K562 (cell line): Measurements from ENCODE around the gene CELA1. TPM values are rescaled to one million over a fixed set of nuclear protein-coding genes. Genes with fewer than 3 reads are reported as not detected.

Source experiments
- ADNP ChIP-seq: fragments of 200-800 bp; sonication (Bioruptor generic); IDR thresholded peaks from 2 replicates; pipeline ENCODE4 v1.6.1; 2016; ENCODE audit warnings: missing genetic modification characterization, missing compliant biosample characterization
- BCOR ChIP-seq: fragments of 450-650 bp; IDR thresholded peaks from 2 replicates; pipeline ENCODE4 v1.6.1; 2016
- BDP1 ChIP-seq: IDR thresholded peaks from 3 replicates; pipeline ENCODE4 v1.6.1; 2011; ENCODE audit not compliant: insufficient read length, insufficient read depth
- BRD9 ChIP-seq: fragments of 450-650 bp; IDR thresholded peaks from 2 replicates; pipeline ENCODE4 v1.6.1; 2018; ENCODE audit warnings: low read depth; ENCODE audit not compliant: partially characterized antibody
- CBX5 ChIP-seq: IDR thresholded peaks from 2 replicates; pipeline ENCODE4 v1.6.1; 2014; ENCODE audit warnings: low read depth, borderline replicate concordance
- DACH1 ChIP-seq: fragments of 450-650 bp; IDR thresholded peaks from 2 replicates; pipeline ENCODE4 v1.6.1; 2018; ENCODE audit not compliant: partially characterized antibody
- EP400 ChIP-seq: fragments of 450-650 bp; IDR thresholded peaks from 2 replicates; pipeline ENCODE4 v1.6.1; 2017; ENCODE audit warnings: antibody characterized with exemption, mild to moderate bottlenecking, moderate library complexity
- FOSL1 ChIP-seq: fragments of 200-800 bp; sonication (Bioruptor generic); conservative IDR thresholded peaks from 2 replicates; pipeline ENCODE4 v1.6.1; 2016; ENCODE audit warnings: missing genetic modification characterization, missing compliant biosample characterization
- FOXJ3 ChIP-seq: sonication (generic); formaldehyde crosslinking; IDR thresholded peaks from 2 replicates; pipeline ENCODE4 v1.4.0; 2020; ENCODE audit warnings: mild to moderate bottlenecking, missing genetic modification reagents
- GTF2E2 ChIP-seq: fragments of 200-800 bp; sonication (Bioruptor generic); IDR thresholded peaks from 2 replicates; pipeline ENCODE4 v1.6.1; 2016; ENCODE audit warnings: missing genetic modification characterization, missing compliant biosample characterization
- HDAC2 ChIP-seq: fragments of 450-650 bp; IDR thresholded peaks from 2 replicates; pipeline ENCODE4 v1.6.1; 2016; ENCODE audit warnings: mild to moderate bottlenecking
- KDM1A ChIP-seq, 2 experiments: fragments of 450-650 bp; IDR thresholded peaks; 2 replicates each; pipeline ENCODE4 v1.6.1; 2016; ENCODE audit warnings: mild to moderate bottlenecking in 2 of 2
- MNT ChIP-seq, 2 experiments: fragments of 450-650 bp; conservative IDR thresholded peaks; 2 replicates each; pipeline ENCODE4 v1.6.1; 2017; ENCODE audit warnings: mild to moderate bottlenecking in 2 of 2, moderate library complexity in 2 of 2
- MTA3 ChIP-seq: fragments of 450-650 bp; formaldehyde crosslinking; IDR thresholded peaks from 2 replicates; pipeline ENCODE4 v1.6.1; 2017; ENCODE audit warnings: mild to moderate bottlenecking, borderline replicate concordance
- NFE2 ChIP-seq: IDR thresholded peaks from 2 replicates; pipeline ENCODE4 v1.6.1; 2014; ENCODE audit warnings: antibody characterized with exemption, low read depth
- NR2C2 ChIP-seq, 2 experiments: fragments of 200-800 bp in 1 of 2; sonication (Bioruptor generic) in 1 of 2; sonication (generic) in 1 of 2; formaldehyde crosslinking in 1 of 2; IDR thresholded peaks; 2 replicates each; pipeline versions ENCODE4 v1.6.1 to v1.8.0; 2016 to 2022; ENCODE audit warnings: mild to moderate bottlenecking in 1 of 2, missing compliant biosample characterization in 1 of 2, missing genetic modification characterization in 1 of 2, missing genetic modification reagents in 1 of 2
- PHF21A ChIP-seq: fragments of 450-650 bp; IDR thresholded peaks from 2 replicates; pipeline ENCODE4 v1.6.1; 2017; ENCODE audit warnings: low read depth, borderline replicate concordance
- PTBP1 ChIP-seq: fragments of 200-400 bp; formaldehyde crosslinking; IDR thresholded peaks from 2 replicates; pipeline ENCODE4 v1.6.1; 2017; ENCODE audit warnings: low read depth, low read length
- SOX6 ChIP-seq: fragments of 450-650 bp; IDR thresholded peaks from 2 replicates; pipeline ENCODE4 v1.6.1; 2014; ENCODE audit warnings: mild to moderate bottlenecking
- SREBF1 ChIP-seq: fragments of 150-350 bp; IDR thresholded peaks from 2 replicates; pipeline ENCODE4 v1.6.1; 2014; ENCODE audit warnings: antibody characterized with exemption, low read depth, low read length, borderline replicate concordance
- TAL1 ChIP-seq: fragments of 450-650 bp; IDR thresholded peaks from 2 replicates; pipeline ENCODE4 v1.6.1; 2016; ENCODE audit warnings: mild to moderate bottlenecking
- TCF3 ChIP-seq: sonication (generic); formaldehyde crosslinking; IDR thresholded peaks from 2 replicates; pipeline ENCODE4 v1.4.0; 2020; ENCODE audit warnings: mild to moderate bottlenecking, missing genetic modification reagents
- TEAD1 ChIP-seq, 2 experiments: fragments of 450-650 bp in 1 of 2; sonication (generic) in 1 of 2; formaldehyde crosslinking; IDR thresholded peaks; 2 replicates each; pipeline versions ENCODE4 v1.4.0 to v1.8.0; 2020 to 2022; ENCODE audit warnings: mild to moderate bottlenecking in 2 of 2, missing genetic modification reagents in 1 of 2
- TFAP4 ChIP-seq: sonication (generic); formaldehyde crosslinking; IDR thresholded peaks from 2 replicates; pipeline ENCODE4 v1.8.0; 2022; ENCODE audit warnings: missing genetic modification reagents, mild to moderate bottlenecking, moderate library complexity, borderline replicate concordance
- TRIM24 ChIP-seq, 2 experiments: fragments of 450-650 bp; IDR thresholded peaks; 2 replicates each; pipeline ENCODE4 v1.6.1; 2016
- ZFP36 ChIP-seq: fragments of 150-350 bp; IDR thresholded peaks from 2 replicates; pipeline ENCODE4 v1.6.1; 2018; ENCODE audit warnings: low read length, low read depth; ENCODE audit not compliant: partially characterized antibody
- ZFX ChIP-seq: sonication (generic); formaldehyde crosslinking; IDR thresholded peaks from 2 replicates; pipeline ENCODE4 v1.8.0; 2022; ENCODE audit warnings: mild to moderate bottlenecking, missing genetic modification reagents, moderate library complexity
- ZNF175 ChIP-seq: fragments of 200-800 bp; sonication (Bioruptor generic); IDR thresholded peaks from 2 replicates; pipeline ENCODE4 v1.6.1; 2016; ENCODE audit warnings: low read depth, mild to moderate bottlenecking, missing genetic modification characterization, missing compliant biosample characterization
- ZNF41 ChIP-seq: fragments of 250-450 bp; sonication (Bioruptor Pico); conservative IDR thresholded peaks from 2 replicates; pipeline ENCODE4 v1.4.0; 2020; ENCODE audit warnings: mild to moderate bottlenecking
- polyA plus RNA-seq, 8 experiments: library from polyadenylated mRNA; depleted of rRNA in 4 of 8; stranded (reverse) in 5 of 8; unstranded in 3 of 8; fragments of >200 nt; fragmentation: Nextera tagmentation in 2 of 8; fragmentation: Illumina TruSeq in 1 of 8; extraction: Ambion mirVana in 2 of 8; extraction: Trizol in 1 of 8; gene quantifications; 2 replicates each; pipeline versions ENCODE4 v1.2.1 to v1.2.3, GENCODE V29; 2011 to 2014; ENCODE audit warnings: inconsistent platforms in 1 of 8, missing spikeins in 1 of 8
- total RNA-seq, 7 experiments: library from RNA; depleted of rRNA in 6 of 7; stranded (reverse); fragments of >200 nt in 6 of 7; fragmentation: Illumina TruSeq in 2 of 7; extraction: Trizol in 2 of 7; gene quantifications; 2 replicates each; pipeline versions ENCODE4 v1.2.1 to v1.2.3, GENCODE V29; 2011 to 2021; ENCODE audit warnings: low replicate concordance in 1 of 7

The CELA1 gene
- total and polyA plus RNA-seq, 9 of the 15 experiments (the other 6 are each of a cell fraction or from before 2014, with no cell fraction given): 0.06 to 0.27 (median 0.22) TPM; not detected in 6

GRCh38 chr12:51389302-51389999 is 43.0 kb upstream of the CELA1 start (continued):
- TF ChIP-seq MNT (conservative IDR thresholded peaks at IDR 0.05) (0 out of 4 replicates have a peak, but pooled peaks of 1 of the 2 experiments have one; percentile 41), NR2C2 (CRISPR knock-in tag; IDR thresholded peaks at IDR 0.05) (peak; percentile 52; the same call in 1 of the 2 replicates), NR2C2 (tag; IDR thresholded peaks at IDR 0.05) (no peak), BRD9 (peak; percentile 52), TFAP4 (peak; percentile 93), SREBF1 (no peak), NFE2 (peak; percentile 32; the same call in 1 of the 2 replicates), ADNP (peak; percentile 82), TCF3 (peak; percentile 77), DACH1 (peak; percentile 66), EP400 (0 out of 2 replicates have a peak, but pooled peaks have one; percentile 5), MTA3 (0 out of 2 replicates have a peak, but pooled peaks have one; percentile 46), BDP1 (no peak), ZFP36 (peak; percentile 95), KDM1A (IDR thresholded peaks at IDR 0.05) (peak; percentile 82 to 88), ZFX (CRISPR knock-in tag) (peak; percentile 24; the same call in 1 of the 2 replicates), PTBP1 (0 out of 2 replicates have a peak, but pooled peaks have one; percentile 40), CBX5 (no peak), ZNF175 (CRISPR knock-in tag) (no peak), PHF21A (no peak), TAL1 (peak; percentile 64; the same call in 1 of the 2 replicates), ZNF41 (no peak), SOX6 (peak; percentile 63), FOXJ3 (no peak), TEAD1 (CRISPR knock-in tag; IDR thresholded peaks at IDR 0.05) (peak in 1 of 2 experiments; percentile 72; a peak in 1 of 4 replicates), HDAC2 (peak; percentile 69; the same call in 1 of the 2 replicates), GTF2E2 (tag) (no peak), TRIM24 (IDR thresholded peaks at IDR 0.05) (peak in 1 of 2 experiments; percentile 57; a peak in 1 of 4 replicates), BCOR (peak; percentile 93), FOSL1 (tag) (peak; percentile 67)
